WTC11 (cell line): ENCODE data around the gene GPR156. TPM values are rescaled to one million over a fixed set of nuclear protein-coding genes. Genes with fewer than 3 reads are reported as not detected.

Source experiments
- ATAC-seq: fragments of 200-7000 bp; cut with Tn5 transposase; 2 replicates; pipeline ENCODE4 v1.10.0; 2021; ENCODE audit warnings: mild to moderate bottlenecking, moderate library complexity
- CTCF ChIA-PET: fragments of 300-600 bp; sonication (Branson Sonifier 250); formaldehyde crosslinking; loops from one replicate; lab custom pipeline; 2021; ENCODE audit warnings: antibody characterized with exemption; lab: Charles Lee
- POLR2A ChIA-PET: fragments of 350-600 bp; sonication (Branson Sonifier 250); formaldehyde crosslinking; loops from one replicate; lab custom pipeline; 2021; ENCODE audit warnings: antibody characterized with exemption; lab: Charles Lee
- DNase-seq: peaks from one replicate; pipeline ENCODE4 v3.0.0; 2021; ENCODE audit warnings: low spot score
- H3K27ac Mint-ChIP-seq: 2 replicates; pipeline ENCODE4 v1.8.0; 2021; ENCODE audit warnings: mixed read lengths
- H3K27me3 Mint-ChIP-seq: 2 replicates; pipeline ENCODE4 v1.8.0; 2021; ENCODE audit warnings: low read depth, mild to moderate bottlenecking, moderate library complexity, mixed read lengths
- H3K36me3 Mint-ChIP-seq: 2 replicates; pipeline ENCODE4 v1.8.0; 2021; ENCODE audit warnings: mixed read lengths
- H3K4me1 Mint-ChIP-seq: 2 replicates; pipeline ENCODE4 v1.8.0; 2022; ENCODE audit warnings: mixed read lengths
- H3K4me3 Mint-ChIP-seq: 2 replicates; pipeline ENCODE4 v1.8.0; 2021; ENCODE audit warnings: mild to moderate bottlenecking, moderate library complexity, mixed read lengths
- H3K9me3 Mint-ChIP-seq: 2 replicates; pipeline ENCODE4 v1.8.0; 2021; ENCODE audit warnings: mixed read lengths
- AFF4 ChIP-seq: sonication (generic); formaldehyde crosslinking; IDR thresholded peaks from 2 replicates; pipeline ENCODE4 v1.8.1; 2023; ENCODE audit warnings: mild to moderate bottlenecking, missing genetic modification reagents, borderline replicate concordance
- AR ChIP-seq: fragments of 250-450 bp; sonication (Bioruptor Pico); IDR thresholded peaks from 2 replicates; pipeline ENCODE4 v1.9.0; 2021; ENCODE audit warnings: mild to moderate bottlenecking
- CREM ChIP-seq: sonication (generic); formaldehyde crosslinking; IDR thresholded peaks from 2 replicates; pipeline ENCODE4 v1.8.1; 2022; ENCODE audit warnings: mild to moderate bottlenecking, missing genetic modification reagents, moderate library complexity
- EMX1 ChIP-seq: fragments of 250-450 bp; sonication (Bioruptor Pico); IDR thresholded peaks from 2 replicates; pipeline ENCODE4 v1.8.0; 2021; ENCODE audit warnings: mild to moderate bottlenecking
- FOXP4 ChIP-seq: sonication (generic); formaldehyde crosslinking; IDR thresholded peaks from 2 replicates; pipeline ENCODE4 v1.8.0; 2022; ENCODE audit warnings: mild to moderate bottlenecking, missing genetic modification reagents
- JAZF1 ChIP-seq: fragments of 250-450 bp; sonication (Bioruptor Pico); IDR thresholded peaks from 2 replicates; pipeline ENCODE4 v1.9.0; 2021; ENCODE audit warnings: moderate library complexity, mild to moderate bottlenecking, inconsistent platforms
- OVOL2 ChIP-seq: fragments of 250-450 bp; sonication (Bioruptor Pico); IDR thresholded peaks from 2 replicates; pipeline ENCODE4 v1.9.0; 2021; ENCODE audit warnings: mild to moderate bottlenecking, borderline replicate concordance
- ZNF263 ChIP-seq: sonication (generic); formaldehyde crosslinking; IDR thresholded peaks from 2 replicates; pipeline ENCODE4 v1.8.1; 2022; ENCODE audit warnings: low read depth, mild to moderate bottlenecking, moderate library complexity, missing genetic modification reagents
- ZNF396 ChIP-seq: fragments of 250-450 bp; sonication (Bioruptor Pico); IDR thresholded peaks from 2 replicates; pipeline ENCODE4 v1.8.0; 2021; ENCODE audit warnings: mild to moderate bottlenecking, moderate library complexity, borderline replicate concordance
- ZSCAN18 ChIP-seq: fragments of 250-450 bp; sonication (Bioruptor Pico); IDR thresholded peaks from 2 replicates; pipeline ENCODE4 v2.1.2; 2022; ENCODE audit warnings: mild to moderate bottlenecking, moderate library complexity
- total RNA-seq: library from RNA; stranded (reverse); gene quantifications from 3 replicates; pipeline ENCODE4 v1.2.3, GENCODE V29; 2021
- TF ChIP-seq, protein P1 (sequence below): sonication (generic); formaldehyde crosslinking; IDR thresholded peaks from 2 replicates; pipeline ENCODE4 v1.8.1; 2022; ENCODE audit warnings: low read depth, mild to moderate bottlenecking, moderate library complexity, missing genetic modification reagents, borderline replicate concordance
- TF ChIP-seq, protein P2 (sequence below): fragments of 250-450 bp; sonication (Bioruptor Pico); conservative IDR thresholded peaks from 2 replicates; pipeline ENCODE4 v1.9.0; 2021; ENCODE audit warnings: mild to moderate bottlenecking

The GPR156 gene
- total RNA-seq, 1 experiment from 2014 or later = 0.72 TPM

- TF ChIP-seq AR (CRISPR knock-in tag) (no peak), ZNF396 (CRISPR knock-in tag) (no peak), JAZF1 (no peak)
- TF ChIP-seq, protein P1, sequence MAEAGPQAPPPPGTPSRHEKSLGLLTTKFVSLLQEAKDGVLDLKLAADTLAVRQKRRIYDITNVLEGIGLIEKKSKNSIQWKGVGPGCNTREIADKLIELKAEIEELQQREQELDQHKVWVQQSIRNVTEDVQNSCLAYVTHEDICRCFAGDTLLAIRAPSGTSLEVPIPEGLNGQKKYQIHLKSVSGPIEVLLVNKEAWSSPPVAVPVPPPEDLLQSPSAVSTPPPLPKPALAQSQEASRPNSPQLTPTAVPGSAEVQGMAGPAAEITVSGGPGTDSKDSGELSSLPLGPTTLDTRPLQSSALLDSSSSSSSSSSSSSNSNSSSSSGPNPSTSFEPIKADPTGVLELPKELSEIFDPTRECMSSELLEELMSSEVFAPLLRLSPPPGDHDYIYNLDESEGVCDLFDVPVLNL (CRISPR knock-in tag) = no peak
These were observed 92.9 kb downstream of the GPR156 start (continued) for GRCh38 chr3:120192159-120192558.

DNA sequence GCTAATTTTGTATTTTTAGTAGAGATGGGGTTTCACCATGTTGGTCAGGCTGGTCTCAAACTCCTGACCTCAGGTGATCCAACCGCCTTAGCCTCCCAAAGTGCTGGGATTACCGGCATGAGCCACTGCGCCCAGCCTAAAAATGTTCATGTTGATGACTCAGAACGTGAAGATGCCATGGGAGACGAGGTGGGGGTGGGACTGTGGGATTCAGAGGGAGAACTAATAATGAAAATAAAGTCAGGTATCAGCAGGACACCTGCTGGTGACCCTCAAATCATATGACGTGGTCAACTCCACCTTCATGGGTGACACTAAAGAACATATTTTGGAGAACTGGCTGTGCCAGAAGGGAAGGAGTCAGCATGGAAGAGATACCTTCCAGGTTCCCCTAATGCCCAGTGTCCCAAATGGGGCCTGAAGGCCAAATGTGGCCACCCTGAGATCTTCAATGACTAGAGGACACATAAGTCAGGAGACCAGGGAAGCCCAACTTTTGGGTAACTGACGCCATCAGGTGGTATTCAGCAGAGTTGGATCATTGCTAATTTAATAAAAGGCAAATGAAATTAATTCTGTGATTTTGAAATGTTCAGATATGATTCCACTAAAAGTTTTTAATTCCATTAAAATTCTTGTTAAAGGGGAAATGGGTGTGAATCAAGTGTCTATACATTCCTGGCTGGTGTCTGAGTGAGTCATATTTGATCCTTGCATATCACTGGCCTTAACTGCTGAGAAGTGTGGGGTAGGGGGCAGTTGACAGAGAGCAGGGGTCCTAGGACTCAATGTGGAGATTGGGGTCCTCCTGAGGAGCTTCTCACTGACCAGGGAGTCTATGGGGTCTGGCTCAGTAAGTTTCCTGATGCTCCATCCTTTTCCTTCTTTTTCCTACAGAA, 102.2 kb downstream of the GPR156 start:
- ChIA-PET CTCF (interaction anchor here (1.5 kb wide), 1 partner anchor 291 kb away, joined by 3 read pairs; no protein-coding TSS in a partner anchor), POLR2A (no interaction called here)
- H3K4me1 Mint-ChIP-seq = peaks cover 1% of the 10 kb centered on the region
- no peaks in the 10 kb centered on the region for H3K36me3 Mint-ChIP-seq
- H3K4me3 Mint-ChIP-seq = no peak overlapping the region
- ATAC-seq (peak; percentile 36; the same call in 1 of the 2 replicates), DNase-seq (no peak)
- TF ChIP-seq EMX1 = no peak
- no peak for TF ChIP-seq AR (CRISPR knock-in tag)
- no peak for TF ChIP-seq ZSCAN18 (CRISPR knock-in tag)
- H3K27me3 Mint-ChIP-seq = no peaks in the 10 kb centered on the region
- no peak overlapping the region for H3K27ac Mint-ChIP-seq
- no peaks in the 10 kb centered on the region for H3K9me3 Mint-ChIP-seq

DNA sequence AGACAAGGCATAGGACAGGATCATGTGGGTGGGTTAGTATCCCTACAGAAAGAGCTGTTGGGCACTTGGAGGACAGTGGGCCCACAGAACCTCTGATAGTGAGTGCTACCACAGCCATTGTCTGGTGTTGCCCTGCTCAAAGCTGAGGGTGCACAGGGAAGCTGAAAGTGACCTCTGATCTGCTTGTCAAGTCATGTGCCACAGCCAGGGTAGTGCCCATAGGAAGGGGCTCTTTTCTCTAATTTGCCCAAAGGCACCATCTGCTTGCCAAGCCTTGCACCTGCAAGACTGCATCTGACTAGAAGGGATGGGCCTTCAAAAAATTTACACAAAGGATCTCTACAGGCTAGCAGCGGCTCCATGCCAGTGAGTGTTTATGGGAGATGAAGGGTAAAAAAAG, 103.4 kb downstream of the GPR156 start:
- peaks cover 13% of the 10 kb centered on the region for H3K4me1 Mint-ChIP-seq
- ChIA-PET CTCF (interaction anchor here (1.5 kb wide), 1 partner anchor 290 kb away, joined by 3 read pairs; no protein-coding TSS in a partner anchor), POLR2A (interaction anchor here (0.7 to 1.0 kb wide), 2 partner anchors 9 to 86 kb away, joined by 3 to 5 read pairs; no protein-coding TSS in a partner anchor)
- H3K4me3 Mint-ChIP-seq = no peak overlapping the region
- H3K27ac Mint-ChIP-seq = no peak overlapping the region
- H3K36me3 Mint-ChIP-seq = no peaks in the 10 kb centered on the region
- no peaks in the 10 kb centered on the region for H3K9me3 Mint-ChIP-seq
- DNase-seq (no peak), ATAC-seq (no peak)
- no peaks in the 10 kb centered on the region for H3K27me3 Mint-ChIP-seq
- TF ChIP-seq AFF4 (CRISPR knock-in tag) (no peak), OVOL2 (CRISPR knock-in tag) (no peak), FOXP4 (CRISPR knock-in tag) (no peak), ZNF263 (CRISPR knock-in tag) (no peak), CREM (CRISPR knock-in tag) (no peak)
- TF ChIP-seq, protein P2, sequence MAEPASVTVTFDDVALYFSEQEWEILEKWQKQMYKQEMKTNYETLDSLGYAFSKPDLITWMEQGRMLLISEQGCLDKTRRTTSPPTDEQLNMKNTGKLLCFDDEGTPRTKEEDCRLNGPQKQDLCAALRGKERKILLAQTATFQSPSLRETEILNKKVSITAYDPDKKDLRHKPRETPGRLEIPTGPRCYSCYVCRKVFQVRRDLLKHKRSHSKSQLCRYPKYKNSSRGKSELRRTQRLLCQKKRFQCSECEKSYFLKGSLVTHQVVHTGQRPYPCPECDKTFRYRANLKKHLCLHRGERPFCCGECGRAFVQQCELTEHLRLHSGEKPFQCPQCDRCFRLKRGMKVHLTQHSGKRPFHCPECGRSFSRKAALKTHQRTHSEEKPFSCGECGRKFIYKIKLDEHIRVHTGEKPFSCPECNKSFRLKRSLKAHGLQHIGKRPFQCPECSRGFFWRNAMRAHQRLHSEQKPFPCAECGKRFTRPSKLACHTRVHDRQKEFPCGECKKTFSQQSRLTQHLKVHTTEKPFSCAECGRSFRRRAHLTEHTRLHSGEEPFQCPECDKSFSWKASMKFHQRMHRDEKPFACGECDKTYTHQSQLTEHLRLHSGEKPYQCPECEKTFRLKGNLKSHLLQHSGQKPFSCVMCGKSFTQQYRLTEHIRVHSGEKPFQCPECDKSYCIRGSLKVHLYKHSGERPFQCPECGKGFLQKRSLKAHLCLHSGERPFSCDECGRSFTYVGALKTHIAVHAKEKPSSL (CRISPR knock-in tag) = no peak
